BE2C (cell line): ENCODE results near the gene PFAS.

Source experiments
- DNase-seq: peaks from one replicate; pipeline ENCODE4 v3.0.0-alpha.2; 2020
- H3K27me3 ChIP-seq: fragments of 250-450 bp; sonication (Bioruptor Pico); 2 replicates; pipeline ENCODE4 v1.5.1; 2020; ENCODE audit warnings: mild to moderate bottlenecking
- H3K36me3 ChIP-seq: fragments of 250-450 bp; sonication (Bioruptor Pico); 2 replicates; pipeline ENCODE4 v1.5.1; 2020; ENCODE audit warnings: mild to moderate bottlenecking
- H3K4me1 ChIP-seq: fragments of 250-450 bp; sonication (Bioruptor Pico); 2 replicates; pipeline ENCODE4 v1.5.1; 2020
- H3K4me3 ChIP-seq: 2 replicates; pipeline ENCODE4 v1.5.1; 2011; ENCODE audit warnings: low read depth, low read length
- H3K9me3 ChIP-seq: fragments of 250-450 bp; sonication (Bioruptor Pico); 2 replicates; pipeline ENCODE4 v1.5.1; 2020
- TF ChIP-seq, protein P1 (sequence below): IDR thresholded peaks from 2 replicates; pipeline ENCODE4 v1.5.1; 2012; ENCODE audit warnings: mild to moderate bottlenecking, low read depth, low read length

Gene PFAS

DNA sequence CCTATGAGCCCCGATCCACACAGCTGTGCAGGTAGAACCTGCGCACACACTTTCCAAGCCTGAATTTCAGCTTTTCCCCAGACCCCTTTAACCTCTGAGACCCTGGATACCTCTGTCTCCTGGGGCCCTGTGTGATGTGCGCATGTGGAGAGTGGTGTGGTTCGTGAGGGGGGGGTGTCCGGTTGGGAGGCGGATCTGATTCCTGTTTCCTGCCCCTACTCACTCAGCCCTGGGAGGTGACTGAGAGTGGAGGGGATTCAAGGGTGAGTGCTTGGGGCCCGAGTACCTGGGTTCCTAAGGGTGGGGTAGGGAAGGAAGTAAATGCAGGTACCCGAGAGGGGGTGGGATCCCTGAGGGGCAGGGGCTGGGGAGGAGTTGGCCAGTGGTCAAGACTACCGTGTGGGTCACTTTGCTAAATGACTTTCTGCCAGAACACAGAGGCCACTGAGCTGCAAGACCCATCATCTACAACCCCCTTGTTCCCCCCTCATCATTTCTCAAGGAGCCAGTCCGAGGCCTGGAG, 61.6 kb downstream of the PFAS start:
- Histone ChIP-seq H3K9me3 (no peaks in the 10 kb centered on the region), H3K4me3 (no peak overlapping the region), H3K36me3 (no peaks in the 10 kb centered on the region), H3K4me1 (no peaks in the 10 kb centered on the region), H3K27me3 (peaks cover 14% of the 10 kb centered on the region)
- no peak for DNase-seq
- TF ChIP-seq, protein P1, sequence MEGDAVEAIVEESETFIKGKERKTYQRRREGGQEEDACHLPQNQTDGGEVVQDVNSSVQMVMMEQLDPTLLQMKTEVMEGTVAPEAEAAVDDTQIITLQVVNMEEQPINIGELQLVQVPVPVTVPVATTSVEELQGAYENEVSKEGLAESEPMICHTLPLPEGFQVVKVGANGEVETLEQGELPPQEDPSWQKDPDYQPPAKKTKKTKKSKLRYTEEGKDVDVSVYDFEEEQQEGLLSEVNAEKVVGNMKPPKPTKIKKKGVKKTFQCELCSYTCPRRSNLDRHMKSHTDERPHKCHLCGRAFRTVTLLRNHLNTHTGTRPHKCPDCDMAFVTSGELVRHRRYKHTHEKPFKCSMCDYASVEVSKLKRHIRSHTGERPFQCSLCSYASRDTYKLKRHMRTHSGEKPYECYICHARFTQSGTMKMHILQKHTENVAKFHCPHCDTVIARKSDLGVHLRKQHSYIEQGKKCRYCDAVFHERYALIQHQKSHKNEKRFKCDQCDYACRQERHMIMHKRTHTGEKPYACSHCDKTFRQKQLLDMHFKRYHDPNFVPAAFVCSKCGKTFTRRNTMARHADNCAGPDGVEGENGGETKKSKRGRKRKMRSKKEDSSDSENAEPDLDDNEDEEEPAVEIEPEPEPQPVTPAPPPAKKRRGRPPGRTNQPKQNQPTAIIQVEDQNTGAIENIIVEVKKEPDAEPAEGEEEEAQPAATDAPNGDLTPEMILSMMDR, result no peak

DNA sequence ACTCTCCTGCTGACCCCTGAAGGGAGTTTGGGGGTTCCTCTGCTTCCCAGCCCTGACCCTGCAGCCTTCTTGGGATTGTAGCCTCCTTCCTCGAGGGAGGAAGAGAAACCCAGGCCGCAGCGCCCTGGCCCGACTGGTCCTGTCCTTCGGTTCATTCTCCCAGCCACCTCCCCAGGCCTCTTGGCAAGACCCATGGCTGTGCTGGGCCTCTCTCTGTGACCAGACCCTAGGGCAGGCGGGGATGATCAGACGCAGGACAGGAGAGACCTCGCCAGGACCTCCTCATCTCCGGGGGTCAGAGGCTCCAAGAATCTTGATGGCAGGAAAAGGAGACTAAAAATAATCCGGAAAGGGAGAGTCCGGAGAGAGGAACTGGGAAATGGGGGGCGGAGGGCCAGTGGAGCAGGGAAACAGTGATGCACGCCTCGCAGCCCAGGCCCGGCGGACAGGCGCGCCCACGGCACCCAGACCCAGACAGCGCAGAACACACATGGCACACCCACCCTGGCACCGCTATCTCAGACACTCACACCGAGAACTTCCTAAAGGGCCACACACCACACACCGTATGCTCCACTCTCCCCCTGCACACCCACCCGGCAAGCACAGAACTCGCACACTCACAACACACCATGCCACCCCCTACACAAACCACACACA, 62.2 kb downstream of the PFAS start:
- H3K27me3 ChIP-seq, result peaks cover 20% of the 10 kb centered on the region

DNA sequence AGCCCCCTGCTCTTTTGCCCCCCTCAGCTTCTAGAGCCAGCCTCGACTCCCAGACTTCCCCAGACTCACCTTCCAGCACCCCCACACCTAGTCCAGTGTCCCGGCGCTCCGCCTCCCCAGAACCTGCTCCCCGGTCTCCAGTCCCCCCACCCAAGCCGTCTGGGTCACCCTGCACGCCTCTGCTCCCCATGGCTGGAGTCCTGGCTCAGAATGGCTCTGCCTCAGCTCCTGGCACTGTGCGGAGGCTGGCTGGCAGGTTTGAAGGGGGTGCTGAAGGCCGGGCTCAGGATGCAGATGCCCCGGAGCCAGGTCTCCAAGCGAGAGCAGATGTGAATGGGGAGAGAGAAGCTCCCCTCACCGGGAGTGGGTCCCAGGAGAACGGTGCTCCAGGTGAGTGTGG, 63.2 kb downstream of the PFAS start:
- Histone ChIP-seq H3K4me3 (no peak overlapping the region), H3K9me3 (no peaks in the 10 kb centered on the region), H3K4me1 (no peaks in the 10 kb centered on the region), H3K27me3 (peaks cover 28% of the 10 kb centered on the region), H3K36me3 (no peaks in the 10 kb centered on the region)
- no peak for DNase-seq
- TF ChIP-seq, protein P1, result no peak

More for the DNA sequence above, 62.2 kb downstream of the PFAS start:
- no peak for DNase-seq
- TF ChIP-seq, protein P1, result no peak
- Histone ChIP-seq H3K4me1 (no peaks in the 10 kb centered on the region), H3K4me3 (no peak overlapping the region), H3K36me3 (no peaks in the 10 kb centered on the region), H3K9me3 (no peaks in the 10 kb centered on the region)

DNA sequence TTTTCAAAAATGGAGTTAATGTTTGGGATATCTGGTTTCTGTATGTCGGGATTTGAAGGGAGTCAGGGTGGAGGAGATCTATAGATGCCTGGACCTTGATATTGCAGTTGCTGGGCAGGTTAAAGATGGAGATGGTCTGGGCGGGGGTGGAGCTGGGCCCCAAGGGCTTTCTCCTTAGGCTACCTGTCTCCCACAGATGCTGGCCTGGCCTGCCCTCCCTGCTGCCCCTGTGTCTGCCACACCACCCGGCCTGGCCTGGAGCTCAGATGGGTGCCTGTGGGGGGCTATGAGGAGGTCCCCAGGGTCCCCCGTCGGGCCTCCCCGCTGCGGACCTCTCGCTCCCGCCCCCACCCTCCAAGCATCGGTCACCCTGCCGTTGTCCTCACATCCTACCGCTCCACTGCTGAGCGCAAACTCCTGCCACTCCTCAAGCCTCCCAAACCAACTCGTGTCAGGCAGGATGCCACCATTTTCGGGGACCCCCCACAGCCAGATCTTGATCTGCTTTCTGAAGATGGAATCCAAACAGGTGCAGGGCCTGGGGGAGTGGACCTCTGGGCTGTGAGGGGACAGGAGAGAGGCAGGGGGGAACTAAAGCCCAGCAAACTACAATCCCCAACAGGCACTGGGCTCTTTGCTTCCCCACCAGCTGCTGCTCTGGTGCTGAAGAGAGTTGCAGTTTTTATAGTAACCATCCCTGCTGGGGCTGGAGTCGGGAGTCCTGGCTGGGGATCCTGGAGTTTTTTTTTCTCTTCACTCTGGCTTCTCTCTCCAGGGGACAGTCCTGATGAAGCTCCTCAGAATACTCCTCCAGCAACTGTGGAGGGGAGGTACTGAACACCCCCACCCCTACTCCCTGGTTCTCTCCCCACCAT, 63.9 kb downstream of the PFAS start:
- Histone ChIP-seq H3K4me3 (no peak overlapping the region), H3K36me3 (no peaks in the 10 kb centered on the region), H3K27me3 (peaks cover 28% of the 10 kb centered on the region), H3K4me1 (no peaks in the 10 kb centered on the region), H3K9me3 (no peaks in the 10 kb centered on the region)
- DNase-seq, result no peak
- TF ChIP-seq, protein P1, result no peak

DNA sequence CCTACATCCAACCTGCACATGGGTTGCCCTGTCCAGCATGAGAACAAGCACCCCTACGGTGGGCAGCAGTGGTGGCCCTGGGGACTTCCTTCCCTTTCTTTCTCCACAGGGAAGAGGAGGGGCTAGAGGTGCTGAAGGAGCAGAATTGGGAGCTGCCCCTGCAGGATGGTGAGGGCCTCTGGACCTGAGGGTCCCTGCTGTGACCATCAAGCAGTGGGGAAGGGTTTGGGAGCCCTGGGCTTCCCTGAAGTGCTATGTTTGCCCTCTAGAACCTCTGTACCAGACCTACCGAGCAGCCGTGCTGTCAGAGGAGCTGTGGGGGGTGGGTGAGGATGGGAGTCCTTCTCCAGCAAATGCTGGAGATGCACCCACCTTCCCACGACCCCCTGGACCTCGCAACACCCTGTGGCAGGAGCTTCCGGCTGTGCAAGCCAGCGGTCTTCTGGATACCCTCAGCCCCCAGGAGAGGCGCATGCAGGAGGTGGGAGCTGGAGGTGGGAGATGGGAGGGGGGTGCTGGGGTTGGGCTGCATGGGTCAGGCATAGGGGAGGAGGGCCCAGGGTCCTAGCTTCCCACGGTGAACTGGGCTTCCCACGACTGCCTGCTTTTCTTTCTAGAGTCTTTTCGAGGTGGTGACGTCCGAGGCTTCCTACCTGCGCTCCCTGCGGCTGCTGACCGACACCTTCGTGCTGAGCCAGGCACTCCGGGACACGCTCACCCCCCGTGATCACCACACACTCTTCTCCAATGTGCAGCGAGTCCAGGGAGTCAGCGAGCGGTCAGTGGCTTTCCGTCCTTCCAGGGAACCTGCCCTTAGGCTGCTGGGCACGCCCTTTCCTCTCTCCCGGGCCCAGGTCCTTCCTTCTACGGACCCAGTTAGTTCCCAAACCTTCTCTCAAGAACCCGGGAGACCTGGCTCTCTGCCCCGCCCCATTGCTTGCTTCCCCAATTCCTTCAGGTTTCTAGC, 66.0 kb downstream of the PFAS start:
- H3K4me1 ChIP-seq, result no peaks in the 10 kb centered on the region
- H3K9me3 ChIP-seq, result no peaks in the 10 kb centered on the region
- H3K27me3 ChIP-seq, result peaks cover 28% of the 10 kb centered on the region
- H3K4me3 ChIP-seq, result no peak overlapping the region
- TF ChIP-seq, protein P1, result no peak
- H3K36me3 ChIP-seq, result no peaks in the 10 kb centered on the region
- DNase-seq, result no peak
